Stimulated activated CD4-positive, alpha-beta T cell treated with anti-CD3 and anti-CD28 coated beads, Interleukin-4, amount 100 ng/mL, for 4 hours (primary cell): Measurements from ENCODE around the gene TRAPPC6A.

Experiments used
- DNase-seq, 2 experiments: peaks; one replicate each; pipeline ENCODE4 v3.0.0-alpha.2; 2020

The TRAPPC6A gene, protein sequence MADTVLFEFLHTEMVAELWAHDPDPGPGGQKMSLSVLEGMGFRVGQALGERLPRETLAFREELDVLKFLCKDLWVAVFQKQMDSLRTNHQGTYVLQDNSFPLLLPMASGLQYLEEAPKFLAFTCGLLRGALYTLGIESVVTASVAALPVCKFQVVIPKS

DNA sequence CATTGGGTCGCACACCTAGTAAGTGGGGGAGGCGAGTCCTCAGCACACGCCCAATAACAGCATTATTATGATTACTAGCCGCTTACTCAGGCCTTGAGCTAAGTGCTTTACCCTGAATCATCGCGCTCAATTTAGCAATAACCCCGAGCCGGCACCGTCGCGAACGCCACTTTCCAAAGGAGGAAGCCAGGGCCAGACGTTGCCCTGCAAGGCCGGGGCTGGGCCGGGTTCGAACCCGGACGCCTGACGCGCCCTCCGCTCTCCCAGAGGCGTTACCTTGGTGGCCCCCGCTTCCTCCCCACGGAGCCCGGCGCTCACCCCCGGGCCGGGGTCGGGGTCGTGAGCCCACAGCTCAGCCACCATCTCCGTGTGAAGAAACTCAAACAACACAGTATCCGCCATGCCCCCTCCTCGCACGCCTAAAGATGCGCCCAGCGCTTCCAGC lies at the start of gene TRAPPC6A:
Gene TRAPPC6A, minus strand, starts transcription at position 421 of the 445 bp plus-strand sequence. Its CDS starts 19 bp downstream, at position 402.
- DNase-seq = no peak

DNA sequence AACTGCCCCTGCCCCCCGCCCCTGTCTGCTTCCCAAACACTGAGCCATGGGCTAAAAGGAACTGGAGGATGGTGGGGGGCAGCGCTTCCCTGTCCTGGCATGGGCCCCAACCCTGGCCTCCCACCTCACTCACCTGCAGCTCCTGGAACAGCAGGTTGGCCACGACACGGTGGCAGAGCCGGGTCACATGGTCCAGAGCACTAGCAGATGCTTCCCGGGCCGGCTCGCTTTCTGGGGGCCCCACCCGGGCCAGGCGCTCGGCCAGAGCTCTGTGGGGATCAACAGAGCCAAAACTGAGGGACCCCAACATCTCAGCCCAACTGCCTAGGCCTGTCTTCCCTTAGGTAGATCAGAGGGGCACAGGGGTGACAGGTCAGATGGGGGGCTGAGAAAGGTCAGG lies 46.6 kb upstream of the TRAPPC6A start:
- no peak for DNase-seq

DNA sequence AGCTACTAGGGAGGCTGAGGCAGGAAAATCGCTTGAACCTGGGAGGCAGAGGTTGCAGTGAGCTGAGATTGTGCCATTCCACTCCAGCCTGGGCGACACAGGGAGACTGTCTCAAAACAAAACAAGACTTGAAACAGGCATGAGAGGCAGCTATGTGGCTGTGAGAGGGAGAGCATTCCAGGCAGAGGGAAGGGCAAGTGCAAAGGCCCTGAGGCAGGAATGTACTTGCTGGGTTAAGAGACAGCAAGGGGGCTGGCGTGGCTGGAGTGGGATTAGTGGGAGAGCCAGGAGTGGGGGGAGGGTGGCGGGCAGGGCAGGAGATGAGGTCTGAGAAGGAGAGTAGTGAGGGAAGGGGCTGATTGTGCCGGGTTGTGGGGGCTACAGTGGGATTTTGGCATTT lies 45.8 kb upstream of the TRAPPC6A start:
- no peak for DNase-seq

- no peak for DNase-seq
Observed at GRCh38 chr19:45222724-45223123, 44.7 kb upstream of the TRAPPC6A start.

DNA sequence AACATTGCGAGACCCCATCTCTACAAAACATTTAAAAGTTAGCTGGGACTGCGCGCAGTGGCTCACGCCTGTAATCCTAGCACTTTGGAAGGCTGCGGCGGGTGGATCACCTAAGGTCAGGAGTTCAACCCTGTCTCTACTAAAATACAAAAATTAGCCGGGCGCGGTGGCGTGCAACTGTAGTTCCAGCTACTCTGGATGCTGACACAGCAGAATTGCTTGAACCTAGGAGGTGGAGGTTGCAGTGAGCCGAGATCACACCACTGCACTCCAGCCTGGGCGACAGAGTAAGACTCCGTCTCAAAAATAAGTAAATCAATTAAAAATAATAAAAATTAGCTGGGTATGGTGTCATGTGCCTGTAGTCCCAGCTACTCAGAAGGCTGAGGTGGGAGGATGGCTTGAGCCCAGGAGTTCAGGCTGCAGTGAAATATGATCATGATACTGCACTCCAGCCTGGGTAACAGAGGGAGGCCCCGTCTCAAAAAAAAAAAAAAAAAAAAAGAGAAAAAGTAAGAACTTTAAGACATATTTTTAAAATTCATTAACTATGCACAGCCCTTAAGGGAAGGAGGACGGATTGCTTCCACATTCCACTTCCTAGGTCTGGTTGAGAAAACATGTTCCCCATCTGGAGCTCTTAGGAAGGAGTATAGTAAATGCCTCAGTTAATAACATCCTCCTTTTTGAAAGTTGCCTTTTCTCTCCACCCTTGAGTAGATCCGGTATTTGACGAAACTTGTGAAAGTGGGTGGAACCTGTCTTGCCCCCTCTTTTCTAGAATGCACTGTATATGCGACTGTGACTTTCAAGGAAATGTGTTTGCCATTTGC lies 41.1 kb upstream of the TRAPPC6A start:
- DNase-seq = no peak

- no peak for DNase-seq
Observed at GRCh38 chr19:45218426-45218825, 40.4 kb upstream of the TRAPPC6A start.

DNA sequence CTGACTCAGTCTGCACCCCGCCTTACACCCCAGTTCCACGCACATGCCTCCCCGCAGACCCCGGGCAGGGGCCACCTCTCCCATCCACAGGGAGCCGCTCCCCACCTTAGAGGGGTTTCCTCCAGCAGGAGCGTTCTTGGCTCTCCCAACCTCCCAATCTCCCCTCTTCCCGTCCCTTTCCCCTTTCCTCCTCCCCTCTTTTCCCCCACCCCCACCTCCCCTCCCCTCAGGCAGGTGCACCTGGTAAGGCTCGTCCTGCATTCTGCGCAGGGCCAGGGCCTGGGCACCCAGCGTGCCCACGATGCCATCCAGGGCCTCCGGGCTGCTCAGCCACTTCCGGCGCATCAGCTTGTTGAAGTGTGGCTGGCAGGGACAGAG lies 39.9 kb upstream of the TRAPPC6A start:
- no peak for DNase-seq

- no peak for DNase-seq
Observed at GRCh38 chr19:45217193-45217956, 39.3 kb upstream of the TRAPPC6A start.

GRCh38 chr19:45216667-45217066 lies 38.6 kb upstream of the TRAPPC6A start:
- DNase-seq = no peak

- DNase-seq = no peak
Observed at GRCh38 chr19:45215391-45216191, 37.6 kb upstream of the TRAPPC6A start.

- DNase-seq = no peak
Observed at GRCh38 chr19:45213031-45213430, 35.0 kb upstream of the TRAPPC6A start.

DNA sequence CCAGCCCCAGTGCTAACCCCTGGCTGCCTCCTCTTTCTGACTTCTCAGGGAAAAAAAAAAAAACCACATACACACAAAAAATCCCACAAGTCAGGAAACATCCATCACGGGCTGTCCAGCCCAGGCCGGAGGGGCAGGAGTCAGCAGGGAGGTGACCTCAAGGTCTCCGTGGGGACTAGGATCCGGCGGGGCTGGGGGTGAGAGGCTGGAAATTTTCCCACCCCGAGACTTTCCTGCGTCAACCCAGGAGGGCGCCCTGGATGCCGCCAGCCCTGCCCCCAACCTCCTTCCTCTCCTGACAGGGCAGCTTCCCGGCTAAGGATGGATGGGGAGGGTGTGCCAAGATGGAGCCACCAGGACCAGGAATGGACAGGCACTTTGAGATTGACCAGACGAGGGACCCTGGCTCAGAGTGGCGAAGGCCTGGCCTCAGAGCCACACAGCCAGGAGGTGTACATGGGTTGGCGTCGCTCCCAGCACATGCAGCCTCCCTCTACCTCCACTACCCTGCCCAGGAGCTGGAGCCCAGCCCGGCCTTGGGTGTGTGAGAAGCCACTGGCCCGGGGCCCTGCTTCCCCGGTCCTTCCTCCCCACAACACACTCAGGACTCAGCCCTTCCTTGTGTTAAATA lies 33.8 kb upstream of the TRAPPC6A start:
- no peak for DNase-seq

- DNase-seq = no peak
Observed at GRCh38 chr19:45206328-45206727, 28.3 kb upstream of the TRAPPC6A start.

- DNase-seq = no peak
Observed at GRCh38 chr19:45205810-45206209, 27.8 kb upstream of the TRAPPC6A start.

- no peak for DNase-seq
Observed at GRCh38 chr19:45202637-45203036, 24.6 kb upstream of the TRAPPC6A start.

DNA sequence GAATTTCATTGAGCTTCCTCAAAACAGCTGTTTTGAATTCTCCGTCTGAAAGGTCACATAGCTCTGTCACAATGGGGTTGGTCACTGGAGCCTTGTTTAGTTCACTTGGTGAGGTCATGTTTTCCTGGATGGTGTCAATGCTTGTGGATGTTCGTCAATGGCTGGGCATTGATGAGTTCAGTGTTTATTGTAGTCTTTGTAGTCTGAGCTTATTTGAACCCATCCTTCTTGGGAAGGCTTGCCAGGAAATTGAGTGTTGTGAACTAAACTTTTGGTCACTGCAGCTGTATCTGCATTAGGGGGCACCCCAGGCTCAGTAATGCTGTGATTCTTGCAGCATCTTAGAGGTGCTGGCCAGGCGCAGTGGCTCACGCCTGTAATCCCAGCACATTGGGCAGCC lies 22.5 kb upstream of the TRAPPC6A start:
- no peak for DNase-seq

DNA sequence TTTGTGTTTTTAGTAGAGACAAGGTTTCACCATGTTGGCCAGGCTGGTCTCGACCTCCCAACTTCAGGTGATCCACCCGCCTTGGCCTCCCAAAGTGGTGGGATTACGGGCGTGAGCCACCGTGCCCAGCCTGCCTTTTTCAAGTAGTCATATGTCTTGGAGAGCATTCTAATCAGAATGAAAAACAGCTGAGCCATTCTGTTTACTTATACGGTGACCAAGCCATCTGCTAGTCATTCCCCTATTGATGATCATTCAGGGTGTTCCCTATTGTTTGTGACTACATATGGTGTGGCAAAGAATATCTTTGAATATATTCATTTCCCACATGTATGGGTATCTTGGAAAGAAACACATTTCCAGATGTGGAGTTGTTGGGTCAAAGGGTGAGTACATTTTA lies 17.7 kb upstream of the TRAPPC6A start:
- DNase-seq = no peak

DNA sequence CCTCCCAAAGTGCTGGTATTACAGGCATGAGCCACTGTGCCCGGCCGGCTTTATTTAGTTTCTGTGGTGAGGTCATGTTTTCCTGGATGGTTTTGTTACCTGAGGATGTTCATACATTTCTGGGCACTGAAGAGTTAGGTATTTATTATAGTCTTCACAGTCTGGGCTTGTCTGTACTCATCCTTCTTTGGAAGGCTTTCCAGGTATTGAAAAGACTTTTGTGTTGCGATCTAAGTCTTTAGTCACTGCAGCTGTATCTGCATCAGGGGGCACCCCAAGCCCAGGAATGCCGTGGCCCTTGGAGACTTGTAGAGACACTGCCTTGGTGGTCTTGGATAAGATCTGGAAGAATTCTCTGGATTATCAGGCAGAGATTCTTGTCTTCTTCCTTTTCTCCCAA lies 13.3 kb upstream of the TRAPPC6A start:
- no peak for DNase-seq

- DNase-seq = no peak
Observed at GRCh38 chr19:45189971-45190370, 11.9 kb upstream of the TRAPPC6A start.

DNA sequence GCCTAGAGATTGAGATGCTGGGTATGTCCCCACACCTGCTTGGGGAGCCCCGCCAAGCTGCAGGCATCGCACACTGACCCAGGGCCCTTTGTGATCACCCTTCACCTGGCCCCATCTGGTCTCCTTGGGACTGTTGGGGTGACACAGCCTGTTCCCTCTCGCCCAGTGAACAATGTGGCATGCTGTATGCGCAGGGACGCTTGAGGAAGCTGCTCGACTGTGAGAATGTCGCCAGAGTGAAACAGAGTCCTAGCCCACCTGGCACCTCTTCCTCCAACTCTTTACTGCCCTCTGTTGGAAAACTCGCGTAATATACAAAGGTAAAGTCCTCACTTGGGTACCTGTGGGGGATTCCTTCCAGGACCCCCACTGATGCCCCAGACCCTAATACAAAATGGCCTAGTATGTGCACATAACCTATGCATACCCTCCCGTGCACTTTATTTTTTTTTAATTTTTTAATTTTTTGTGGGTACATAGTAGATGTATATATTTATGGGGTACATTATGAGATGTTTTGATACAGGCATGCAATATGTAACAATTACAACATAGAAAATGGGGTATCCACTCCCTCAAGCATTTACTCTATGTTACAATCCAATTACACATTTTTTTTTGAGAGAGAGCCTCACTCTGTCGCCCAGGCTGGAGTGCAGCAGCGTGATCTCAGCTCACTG lies 9.5 kb upstream of the TRAPPC6A start:
- DNase-seq = no peak

DNA sequence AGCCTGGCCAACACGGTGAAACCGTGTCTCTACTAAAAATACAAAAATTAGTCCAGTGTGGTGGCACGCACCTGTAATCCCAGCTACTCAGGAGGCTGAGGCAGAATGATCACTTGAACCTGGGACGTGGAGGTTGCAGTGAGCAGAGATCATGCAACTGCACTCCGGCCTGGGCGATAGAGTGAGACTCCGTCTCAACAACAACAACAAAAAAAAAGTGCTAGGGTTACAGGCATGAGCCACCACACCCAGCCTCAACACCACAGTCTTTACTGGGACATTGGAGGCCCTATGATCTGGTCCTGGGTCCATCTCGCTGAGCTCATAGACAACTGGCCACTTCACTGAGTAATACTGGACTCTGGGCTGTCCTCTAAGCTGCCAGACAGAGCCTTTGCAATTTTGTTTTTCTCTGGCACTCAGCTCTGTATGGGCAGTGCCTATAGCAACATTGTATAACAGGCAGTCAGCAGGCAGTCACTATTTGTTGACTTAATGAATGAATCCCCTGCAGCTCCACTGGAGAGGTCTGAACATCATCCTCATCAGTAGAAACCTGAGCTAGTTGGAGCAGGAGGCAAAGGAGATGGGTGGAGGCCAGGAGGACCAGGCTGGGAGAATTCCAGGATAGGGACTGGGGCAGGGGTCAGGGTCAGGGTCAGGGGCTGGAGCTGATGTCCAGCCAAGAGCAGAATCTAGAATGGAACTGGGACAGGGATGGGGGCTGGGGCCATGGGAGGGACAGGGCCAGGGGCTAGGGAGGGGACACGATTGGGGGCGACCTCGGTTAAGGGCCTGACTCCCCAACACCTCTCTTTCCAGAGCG lies 8.7 kb upstream of the TRAPPC6A start:
- no peak for DNase-seq
